Fibroblast of lung (primary cell): Measurements from ENCODE around the gene PACRG.

Source experiments
- EZH2 ChIP-seq: IDR thresholded peaks from 2 replicates; pipeline ENCODE4 v1.5.1; 2012; ENCODE audit warnings: low read length, control low read depth, mild to moderate bottlenecking; ENCODE audit errors: missing control alignments
- TF ChIP-seq, protein P1 (sequence below), 2 donors: IDR thresholded peaks in 1 of 2; conservative IDR thresholded peaks in 1 of 2; 1 replicate in 1 of 2; 2 replicates in 1 of 2; pipeline ENCODE4 v1.5.1; 2011 to 2012; ENCODE audit warnings: low read length in 2 of 2, control low read depth in 1 of 2, inconsistent platforms in 1 of 2, low read depth in 1 of 2, mild to moderate bottlenecking in 1 of 2

DNA sequence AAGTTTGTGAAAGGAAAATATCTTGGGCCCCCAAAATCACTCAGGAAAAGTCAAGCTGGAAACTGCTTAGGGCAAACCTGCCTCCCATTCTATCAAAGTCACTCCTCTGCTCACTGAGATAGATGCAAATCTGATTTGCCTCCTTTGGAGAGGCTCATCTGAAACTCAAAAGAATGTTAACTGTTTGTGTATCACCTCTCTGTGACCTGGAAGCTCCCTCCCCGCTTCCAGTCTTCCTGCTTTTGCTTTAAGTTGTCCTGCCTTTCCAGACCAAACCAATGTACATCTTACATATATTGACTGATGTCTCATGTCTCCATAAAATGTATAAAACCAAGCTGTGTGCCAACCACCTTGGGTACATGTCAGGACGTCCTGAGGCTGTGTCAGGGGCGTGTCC, 355.4 kb downstream of the PACRG start:
- TF ChIP-seq, protein P1, sequence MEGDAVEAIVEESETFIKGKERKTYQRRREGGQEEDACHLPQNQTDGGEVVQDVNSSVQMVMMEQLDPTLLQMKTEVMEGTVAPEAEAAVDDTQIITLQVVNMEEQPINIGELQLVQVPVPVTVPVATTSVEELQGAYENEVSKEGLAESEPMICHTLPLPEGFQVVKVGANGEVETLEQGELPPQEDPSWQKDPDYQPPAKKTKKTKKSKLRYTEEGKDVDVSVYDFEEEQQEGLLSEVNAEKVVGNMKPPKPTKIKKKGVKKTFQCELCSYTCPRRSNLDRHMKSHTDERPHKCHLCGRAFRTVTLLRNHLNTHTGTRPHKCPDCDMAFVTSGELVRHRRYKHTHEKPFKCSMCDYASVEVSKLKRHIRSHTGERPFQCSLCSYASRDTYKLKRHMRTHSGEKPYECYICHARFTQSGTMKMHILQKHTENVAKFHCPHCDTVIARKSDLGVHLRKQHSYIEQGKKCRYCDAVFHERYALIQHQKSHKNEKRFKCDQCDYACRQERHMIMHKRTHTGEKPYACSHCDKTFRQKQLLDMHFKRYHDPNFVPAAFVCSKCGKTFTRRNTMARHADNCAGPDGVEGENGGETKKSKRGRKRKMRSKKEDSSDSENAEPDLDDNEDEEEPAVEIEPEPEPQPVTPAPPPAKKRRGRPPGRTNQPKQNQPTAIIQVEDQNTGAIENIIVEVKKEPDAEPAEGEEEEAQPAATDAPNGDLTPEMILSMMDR (conservative IDR thresholded peaks at IDR 0.05 in 1 of 2, IDR thresholded peaks at IDR 0.05 in 1 of 2; ENCODE audit: low read depth in 1 of 2, low read length in 2 of 2) = no peak
- no peak for TF ChIP-seq EZH2
